Prostate gland (tissue), 2 donors: ENCODE results near the gene TIA1. TPM values are rescaled to one million over a fixed set of nuclear protein-coding genes. Genes with fewer than 3 reads are reported as not detected.

Experiments
- DNase-seq: peaks from one replicate; pipeline ENCODE4 v3.0.0-alpha.2; 2019; ENCODE audit warnings: low spot score
- H3K27ac ChIP-seq, 2 donors: fragments of 200-600 bp; sonication (generic); 2 replicates each; pipeline ENCODE4 v1.5.1; 2017 to 2019
- H3K27me3 ChIP-seq: fragments of 200-600 bp; sonication (generic); replicated peaks from 2 replicates; pipeline ENCODE4 v1.5.1; 2019; ENCODE audit not compliant: insufficient read depth
- H3K36me3 ChIP-seq, 2 donors: fragments of 200-600 bp; sonication (generic); 1 replicate in 1 of 2; 2 replicates in 1 of 2; pipeline versions ENCODE4 v1.5.1 to v1.8.1; 2017 to 2019
- H3K4me1 ChIP-seq: fragments of 200-600 bp; sonication (generic); replicated peaks from 2 replicates; pipeline ENCODE4 v1.5.1; 2019
- H3K4me3 ChIP-seq, 2 donors: fragments of 200-600 bp; sonication (generic); 2 replicates each; pipeline ENCODE4 v1.5.1; 2017 to 2019
- H3K9me3 ChIP-seq: fragments of 200-600 bp; sonication (generic); 2 replicates; pipeline ENCODE4 v1.5.1; 2017
- POLR2A ChIP-seq: fragments of 450-650 bp; IDR thresholded peaks from one replicate; pipeline ENCODE4 v1.6.1; 2016; ENCODE audit warnings: antibody characterized with exemption, mild to moderate bottlenecking
- POLR2AphosphoS5 ChIP-seq: sonication (generic); formaldehyde crosslinking; IDR thresholded peaks from one replicate; pipeline ENCODE4 v1.6.1; 2017; ENCODE audit warnings: antibody characterized with exemption
- WGBS: methylation state at CpG from one replicate; pipeline ENCODE4 v1.1.5; 2018; 5-methylcytosine and 5-hydroxymethylcytosine counted together
- intact Hi-C: fragments of 100-400 bp; cut with DNase I; formaldehyde crosslinking; loops from one replicate; pipeline ENCODE4 v1.14.2; 2022
- total RNA-seq, 2 donors: library from RNA; depleted of rRNA; stranded (reverse); fragments of >200 nt; gene quantifications; one replicate each; pipeline ENCODE4 v1.1.0, GENCODE V29; 2016
- TF ChIP-seq, protein P1 (sequence below), 4 experiments: fragments of 200-600 bp in 2 of 4; fragments of 450-650 bp in 2 of 4; sonication (generic) in 2 of 4; IDR thresholded peaks; 1 replicate in 3 of 4; 2 replicates in 1 of 4; pipeline ENCODE4 v1.5.1; 2016 to 2019; ENCODE audit warnings: antibody characterized with exemption in 4 of 4, mild to moderate bottlenecking in 2 of 4, moderate library complexity in 2 of 4

Gene TIA1
- total RNA-seq, 2 donors from 2014 or later = 65.3 to 100 TPM

DNA sequence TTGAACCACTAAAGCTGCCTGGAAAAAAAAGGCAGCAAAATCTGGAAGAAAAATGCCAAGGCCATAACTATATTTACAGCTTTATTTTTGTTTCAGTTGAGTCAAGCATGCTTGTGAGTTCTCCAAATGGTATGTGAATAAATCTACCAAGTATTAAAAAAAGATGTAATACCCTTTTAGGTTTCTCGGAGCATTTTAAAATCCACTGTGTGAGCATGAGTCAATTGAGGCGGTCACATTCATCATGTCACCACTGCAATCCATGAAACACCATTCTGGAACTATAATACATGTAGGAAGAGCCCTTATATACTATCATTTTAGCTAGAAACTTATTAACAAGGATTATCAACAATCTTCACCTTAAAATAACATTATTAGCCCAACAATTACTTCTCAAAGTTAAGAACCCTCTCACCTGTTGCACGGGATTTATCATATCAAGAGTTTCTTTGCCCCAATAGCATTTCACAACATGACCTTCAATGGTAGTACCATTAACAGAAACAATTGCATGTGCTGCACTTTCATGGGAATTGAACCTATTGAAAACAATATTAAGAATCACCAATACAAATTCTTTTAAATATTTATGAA is 33.4 kb downstream of the TIA1 start:
- TF ChIP-seq POLR2AphosphoS5 (no peak), POLR2A (no peak)
- TF ChIP-seq, protein P1, sequence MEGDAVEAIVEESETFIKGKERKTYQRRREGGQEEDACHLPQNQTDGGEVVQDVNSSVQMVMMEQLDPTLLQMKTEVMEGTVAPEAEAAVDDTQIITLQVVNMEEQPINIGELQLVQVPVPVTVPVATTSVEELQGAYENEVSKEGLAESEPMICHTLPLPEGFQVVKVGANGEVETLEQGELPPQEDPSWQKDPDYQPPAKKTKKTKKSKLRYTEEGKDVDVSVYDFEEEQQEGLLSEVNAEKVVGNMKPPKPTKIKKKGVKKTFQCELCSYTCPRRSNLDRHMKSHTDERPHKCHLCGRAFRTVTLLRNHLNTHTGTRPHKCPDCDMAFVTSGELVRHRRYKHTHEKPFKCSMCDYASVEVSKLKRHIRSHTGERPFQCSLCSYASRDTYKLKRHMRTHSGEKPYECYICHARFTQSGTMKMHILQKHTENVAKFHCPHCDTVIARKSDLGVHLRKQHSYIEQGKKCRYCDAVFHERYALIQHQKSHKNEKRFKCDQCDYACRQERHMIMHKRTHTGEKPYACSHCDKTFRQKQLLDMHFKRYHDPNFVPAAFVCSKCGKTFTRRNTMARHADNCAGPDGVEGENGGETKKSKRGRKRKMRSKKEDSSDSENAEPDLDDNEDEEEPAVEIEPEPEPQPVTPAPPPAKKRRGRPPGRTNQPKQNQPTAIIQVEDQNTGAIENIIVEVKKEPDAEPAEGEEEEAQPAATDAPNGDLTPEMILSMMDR (IDR thresholded peaks at IDR 0.05) = no peak
- no peaks in the 10 kb centered on the region for H3K27me3 ChIP-seq
- H3K27ac ChIP-seq = no peak overlapping the region
- DNase-seq = no peak
- no peaks in the 10 kb centered on the region for H3K9me3 ChIP-seq
- intact Hi-C loops = no loop called here
- H3K4me1 ChIP-seq = peaks cover 3% of the 10 kb centered on the region
- WGBS = 93% methylated on average over 3 of the region's 3 CpGs
- H3K4me3 ChIP-seq = no peak overlapping the region
- no peaks in the 10 kb centered on the region for H3K36me3 ChIP-seq

GRCh38 chr2:70214365-70214764 is 34.1 kb downstream of the TIA1 start:
- Histone ChIP-seq H3K4me1 (peaks cover 3% of the 10 kb centered on the region), H3K27ac (no peak overlapping the region), H3K9me3 (no peaks in the 10 kb centered on the region), H3K4me3 (no peak overlapping the region), H3K36me3 (no peaks in the 10 kb centered on the region), H3K27me3 (no peaks in the 10 kb centered on the region)
- WGBS = 94% methylated on average over 1 of the region's 1 CpG
- TF ChIP-seq POLR2A (no peak), POLR2AphosphoS5 (no peak)
- TF ChIP-seq, protein P1 (IDR thresholded peaks at IDR 0.05) = no peak
- DNase-seq = no peak
- intact Hi-C loops = no loop called here

DNA sequence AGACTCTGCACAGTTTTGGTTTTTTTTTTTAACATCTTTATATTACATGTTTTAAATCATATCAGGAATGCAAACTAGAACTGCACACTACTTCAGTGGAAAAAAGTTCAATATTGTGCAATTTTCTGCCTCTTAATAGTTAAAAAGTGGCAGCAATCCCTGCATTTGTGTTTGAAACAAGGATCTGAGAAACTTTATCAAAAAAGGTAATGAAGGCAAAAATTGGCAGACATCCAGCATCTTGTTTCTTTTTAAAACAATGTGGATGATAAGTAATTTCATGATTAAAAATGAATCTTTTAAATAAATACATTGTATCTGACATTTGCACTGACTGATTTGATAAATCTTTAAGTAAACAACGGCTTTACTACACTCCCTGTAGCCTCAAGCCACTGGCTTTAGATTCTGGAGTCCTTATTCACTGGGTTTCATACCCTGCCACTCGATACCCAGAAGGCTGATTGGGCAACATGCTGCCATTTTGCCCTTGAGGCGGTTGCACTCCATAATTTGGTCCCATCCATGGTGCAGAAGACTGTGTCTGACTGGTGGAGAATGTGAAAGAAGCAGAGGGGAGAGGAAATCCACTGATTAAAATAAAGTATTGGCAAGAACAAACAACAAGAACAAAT is 36.0 kb downstream of the TIA1 start:
- no peak for DNase-seq
- no peaks in the 10 kb centered on the region for H3K27me3 ChIP-seq
- no peak for TF ChIP-seq POLR2AphosphoS5
- TF ChIP-seq, protein P1 (IDR thresholded peaks at IDR 0.05) = no peak
- no peak for TF ChIP-seq POLR2A
- no peaks in the 10 kb centered on the region for H3K4me1 ChIP-seq
- H3K27ac ChIP-seq = no peak overlapping the region
- intact Hi-C loops = no loop called here
- no peaks in the 10 kb centered on the region for H3K36me3 ChIP-seq
- no peak overlapping the region for H3K4me3 ChIP-seq
- 80% methylated on average over 3 of the region's 3 CpGs for WGBS
- H3K9me3 ChIP-seq = no peaks in the 10 kb centered on the region

DNA sequence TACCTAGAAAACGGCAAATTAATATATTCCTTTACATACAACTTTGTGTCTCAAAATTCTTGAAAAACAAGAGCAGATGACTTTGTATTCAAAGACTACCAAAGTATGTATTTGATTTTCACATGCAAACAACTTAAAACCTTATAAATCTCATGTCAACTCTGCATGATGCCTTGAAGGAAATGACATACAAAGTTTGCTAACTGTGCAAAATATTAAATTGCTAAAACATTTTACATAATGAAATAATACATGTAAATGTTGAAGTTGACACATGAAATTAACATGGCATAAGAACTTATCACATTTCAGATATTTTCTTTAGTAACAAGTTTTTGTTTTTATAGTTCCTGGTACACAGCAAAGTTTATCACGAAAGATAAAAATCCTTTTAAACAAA is 36.8 kb downstream of the TIA1 start:
- Histone ChIP-seq H3K36me3 (no peaks in the 10 kb centered on the region), H3K27ac (no peak overlapping the region), H3K4me1 (no peaks in the 10 kb centered on the region), H3K4me3 (no peak overlapping the region), H3K27me3 (no peaks in the 10 kb centered on the region), H3K9me3 (no peaks in the 10 kb centered on the region)
- 54% methylated on average over 2 of the region's 2 CpGs for WGBS
- TF ChIP-seq, protein P1 (IDR thresholded peaks at IDR 0.05) = no peak
- TF ChIP-seq POLR2A = no peak
- TF ChIP-seq POLR2AphosphoS5 = no peak
- no peak for DNase-seq
- intact Hi-C loops = no loop called here

DNA sequence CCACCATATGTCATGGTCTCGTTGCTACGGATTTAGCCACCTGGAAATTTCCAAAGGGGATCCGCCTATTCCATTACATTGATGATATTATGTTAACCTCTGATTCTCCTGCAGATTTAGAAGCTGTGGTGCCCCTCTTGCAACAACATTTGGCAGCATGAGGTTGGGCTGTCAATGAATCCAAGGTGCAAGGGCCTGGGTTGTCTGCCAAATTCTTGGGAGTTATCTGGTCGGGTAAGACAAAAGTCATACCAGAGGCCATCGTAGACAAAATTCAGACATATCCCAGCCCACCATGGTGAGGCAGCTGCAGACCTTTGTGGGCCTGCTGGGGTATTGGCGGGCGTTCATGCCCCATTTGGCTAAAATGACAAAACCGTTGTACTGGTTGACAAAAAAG is 44.0 kb downstream of the TIA1 start:
- TF ChIP-seq POLR2A = no peak
- TF ChIP-seq, protein P1 (IDR thresholded peaks at IDR 0.05) = no peak
- TF ChIP-seq POLR2AphosphoS5 = no peak
- Histone ChIP-seq H3K4me3 (no peak overlapping the region), H3K9me3 (no peaks in the 10 kb centered on the region), H3K36me3 (no peaks in the 10 kb centered on the region), H3K4me1 (no peaks in the 10 kb centered on the region), H3K27me3 (no peaks in the 10 kb centered on the region), H3K27ac (no peak overlapping the region)
- intact Hi-C loops = no loop called here
- DNase-seq = no peak
- WGBS = 83% methylated on average over 8 of the region's 8 CpGs
